Gastrocnemius medialis (tissue), 4 donors: ENCODE results near the gene CFAP77.

Experiments
- CTCF ChIP-seq, 5 experiments: fragments of 450-650 bp in 3 of 5; fragments of 200-600 bp in 2 of 5; sonication (generic) in 2 of 5; IDR thresholded peaks in 4 of 5; conservative IDR thresholded peaks in 1 of 5; 1 replicate in 4 of 5; 2 replicates in 1 of 5; pipeline ENCODE4 v1.5.1; 2016 to 2019; ENCODE audit warnings: antibody characterized with exemption in 5 of 5, mild to moderate bottlenecking in 3 of 5, moderate library complexity in 3 of 5
- POLR2A ChIP-seq, 2 donors: fragments of 450-650 bp; IDR thresholded peaks; one replicate each; pipeline ENCODE4 v1.6.1; 2017; ENCODE audit warnings: antibody characterized with exemption in 2 of 2, mild to moderate bottlenecking in 2 of 2, moderate library complexity in 2 of 2

- no peak for TF ChIP-seq CTCF (IDR thresholded peaks at IDR 0.05 in 4 of 5, conservative IDR thresholded peaks at IDR 0.05 in 1 of 5)
- no peak for TF ChIP-seq POLR2A (IDR thresholded peaks at IDR 0.05)
Measured at GRCh38 chr9:132486706-132487350, 76.8 kb downstream of the CFAP77 start.
